GM11168 (cell line): Measurements from ENCODE around the gene GLI3.

ENCODE experiments used
- in situ Hi-C: fragments of 300-500 bp; cut with MboI; formaldehyde crosslinking; loops from one replicate; pipeline ENCODE4 v1.12.0; 2022; ENCODE audit warnings: low sequenced_read_pairs; ENCODE audit not compliant: unreplicated experiment

GLI3 gene

DNA sequence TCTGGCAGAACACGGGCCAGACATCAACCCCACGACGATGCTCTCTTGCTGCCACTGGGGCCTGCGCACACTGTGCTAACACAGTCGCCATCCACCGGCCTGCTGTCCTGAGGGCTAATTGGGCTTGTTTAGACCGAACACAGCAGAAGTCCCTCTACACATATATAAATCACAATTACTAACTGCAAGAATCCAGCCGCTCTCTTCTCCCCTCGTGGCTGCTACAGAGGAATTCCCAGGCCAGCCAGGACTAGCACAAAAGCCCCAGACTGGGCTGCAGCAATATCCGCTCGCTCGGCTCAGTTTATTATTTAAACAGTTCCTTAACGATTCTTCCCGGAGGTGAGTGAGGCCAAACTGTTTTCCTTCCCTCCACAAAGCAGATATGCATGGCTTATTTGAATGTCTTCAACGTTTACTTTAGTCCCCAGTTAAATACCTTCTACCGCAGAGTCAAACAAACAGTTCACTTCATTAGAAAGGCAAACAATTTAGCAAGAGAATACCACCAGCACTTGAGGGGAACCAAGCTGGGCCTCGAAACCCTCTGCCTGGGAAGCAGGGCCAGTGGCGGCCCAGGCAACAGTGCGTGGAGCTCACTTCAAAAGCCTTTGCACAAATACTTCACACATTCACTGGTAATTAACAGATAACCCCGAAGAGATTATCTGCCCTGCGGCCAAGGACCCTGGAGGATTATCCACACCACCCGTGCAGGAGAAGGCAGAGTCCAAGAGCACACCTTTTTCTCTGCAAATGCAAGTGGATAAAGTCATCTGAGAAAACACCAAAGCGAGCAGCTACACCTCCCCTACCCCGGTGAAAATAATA lies 145.3 kb downstream of the GLI3 start:
- in situ Hi-C loops = no loop called here

GRCh38 chr7:42090806-42091205 lies 146.2 kb downstream of the GLI3 start:
- in situ Hi-C loops = no loop called here

GRCh38 chr7:42090056-42090455 lies 147.0 kb downstream of the GLI3 start:
- in situ Hi-C loops = no loop called here

- in situ Hi-C loops = no loop called here
These were observed 149.4 kb downstream of the GLI3 start for GRCh38 chr7:42087616-42088015.

DNA sequence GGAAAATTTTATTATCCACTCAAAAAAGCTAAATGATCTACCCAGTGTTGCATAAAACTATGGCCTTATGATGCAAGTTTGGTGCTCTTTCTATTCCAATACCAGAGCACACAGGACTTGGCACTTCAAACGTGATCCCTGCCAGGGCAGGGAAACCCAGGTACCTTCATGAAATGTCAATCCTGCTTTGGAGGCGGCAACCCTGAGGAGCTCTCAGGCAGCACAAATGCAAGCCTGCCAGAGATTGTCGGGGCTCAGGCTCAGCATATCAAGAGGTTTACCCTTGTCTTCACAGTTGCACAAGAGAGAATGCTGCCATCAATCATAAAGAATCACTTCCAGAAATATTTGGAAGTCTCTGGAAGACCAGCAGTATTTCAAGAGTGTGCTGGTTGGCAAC lies 151.5 kb downstream of the GLI3 start:
- in situ Hi-C loops = no loop called here

GRCh38 chr7:42084263-42084662 lies 152.7 kb downstream of the GLI3 start:
- in situ Hi-C loops = no loop called here

DNA sequence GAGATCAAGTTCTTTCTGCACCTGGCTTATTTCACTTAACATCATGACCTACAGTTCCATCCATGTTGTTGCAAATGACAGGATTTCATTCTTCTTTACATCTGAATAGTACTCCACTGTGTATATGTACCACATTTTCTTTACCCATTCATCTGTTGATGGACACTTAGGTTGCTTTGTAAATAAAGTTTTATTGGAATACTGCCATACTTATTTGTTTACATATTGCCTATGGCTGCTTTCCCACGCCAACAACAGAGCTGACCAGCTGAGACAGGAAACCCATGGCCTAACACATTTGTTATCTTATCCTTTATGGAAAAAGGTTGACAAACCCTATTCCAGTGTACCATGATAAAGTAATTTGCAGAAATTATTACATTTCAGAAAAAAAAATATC lies 153.7 kb downstream of the GLI3 start:
- in situ Hi-C loops = no loop called here

GRCh38 chr7:42082144-42082543 lies 154.9 kb downstream of the GLI3 start:
- in situ Hi-C loops = no loop called here

- in situ Hi-C loops = no loop called here
These were observed 155.3 kb downstream of the GLI3 start for GRCh38 chr7:42081671-42082070.

DNA sequence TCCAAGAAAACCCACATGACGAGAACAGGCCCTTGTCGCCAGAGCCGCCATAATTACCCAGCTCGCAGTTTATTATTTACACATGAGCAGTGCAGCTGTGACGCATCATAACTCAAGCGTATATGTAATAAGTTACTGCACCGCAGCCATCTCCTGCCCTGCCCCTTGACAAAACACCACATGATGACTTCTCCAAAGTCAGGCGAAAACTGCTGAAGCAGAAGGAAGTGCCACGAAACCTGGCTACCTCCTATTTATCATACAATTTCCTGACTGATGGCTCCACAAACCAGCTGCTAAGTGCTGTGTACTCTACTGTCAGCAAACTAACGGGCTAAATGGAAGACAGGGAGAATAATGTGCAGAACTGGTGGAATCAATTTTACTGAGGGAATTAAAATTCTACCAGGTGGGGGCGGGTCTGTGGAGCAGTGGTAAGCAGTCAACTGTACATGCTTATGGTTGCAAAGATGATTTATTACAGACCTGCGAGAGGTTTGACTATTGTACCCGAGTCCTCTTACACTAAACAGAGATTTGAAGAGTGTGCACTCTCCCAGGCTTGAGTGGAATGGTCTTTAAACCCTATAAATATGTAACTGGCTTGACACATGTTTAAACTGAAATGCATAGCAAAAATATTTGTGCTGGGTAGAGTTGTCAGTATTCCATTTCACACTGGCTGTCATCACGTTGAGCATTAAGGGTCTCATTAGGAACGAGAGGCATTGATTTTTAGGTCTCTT lies 156.0 kb downstream of the GLI3 start:
- in situ Hi-C loops = no loop called here

DNA sequence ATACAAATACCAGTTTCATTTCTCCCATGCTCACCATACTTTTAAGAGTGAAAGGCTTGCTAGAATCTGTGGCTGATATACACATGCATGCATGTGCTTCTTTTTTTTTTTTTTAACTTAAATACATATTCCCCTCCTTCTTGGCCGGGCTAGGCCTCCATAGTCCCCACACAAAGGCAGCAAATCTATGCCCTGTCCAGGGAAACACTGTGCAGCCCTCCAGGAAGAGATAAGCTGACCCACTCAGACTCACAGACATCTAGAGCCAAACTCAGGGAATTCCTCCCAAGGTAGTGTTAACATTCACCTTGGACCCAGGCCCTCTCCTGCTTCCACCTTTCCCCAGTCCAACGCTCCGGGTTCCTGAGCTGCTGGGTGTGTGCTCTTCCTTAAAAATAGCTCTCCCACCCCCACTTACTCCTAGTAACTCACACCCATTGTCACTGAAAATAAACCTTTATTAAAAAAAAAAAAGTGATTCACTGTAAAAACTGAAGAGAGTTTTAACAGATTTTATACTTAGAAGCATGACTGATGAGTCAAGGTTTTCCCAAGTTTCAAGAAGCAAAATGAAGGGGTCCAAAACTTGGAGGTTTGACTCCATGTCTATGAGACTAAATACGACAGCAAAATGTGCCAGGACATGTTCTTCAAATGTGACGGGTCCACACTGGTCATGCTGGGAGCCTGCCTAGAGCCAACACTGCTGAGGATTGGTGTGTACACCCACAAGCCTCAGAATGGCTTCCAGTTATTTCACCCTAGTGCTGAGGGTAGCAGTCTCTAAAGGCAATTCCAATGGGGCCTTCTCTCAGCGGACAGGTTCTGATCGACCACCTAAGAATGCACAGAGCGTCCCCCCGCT lies 159.5 kb downstream of the GLI3 start:
- in situ Hi-C loops = no loop called here

GRCh38 chr7:42076870-42077269 lies 160.1 kb downstream of the GLI3 start:
- in situ Hi-C loops = no loop called here

- in situ Hi-C loops = no loop called here
These were observed 161.6 kb downstream of the GLI3 start for GRCh38 chr7:42075418-42075817.

GRCh38 chr7:42074076-42074475 lies 162.9 kb downstream of the GLI3 start:
- in situ Hi-C loops = no loop called here

DNA sequence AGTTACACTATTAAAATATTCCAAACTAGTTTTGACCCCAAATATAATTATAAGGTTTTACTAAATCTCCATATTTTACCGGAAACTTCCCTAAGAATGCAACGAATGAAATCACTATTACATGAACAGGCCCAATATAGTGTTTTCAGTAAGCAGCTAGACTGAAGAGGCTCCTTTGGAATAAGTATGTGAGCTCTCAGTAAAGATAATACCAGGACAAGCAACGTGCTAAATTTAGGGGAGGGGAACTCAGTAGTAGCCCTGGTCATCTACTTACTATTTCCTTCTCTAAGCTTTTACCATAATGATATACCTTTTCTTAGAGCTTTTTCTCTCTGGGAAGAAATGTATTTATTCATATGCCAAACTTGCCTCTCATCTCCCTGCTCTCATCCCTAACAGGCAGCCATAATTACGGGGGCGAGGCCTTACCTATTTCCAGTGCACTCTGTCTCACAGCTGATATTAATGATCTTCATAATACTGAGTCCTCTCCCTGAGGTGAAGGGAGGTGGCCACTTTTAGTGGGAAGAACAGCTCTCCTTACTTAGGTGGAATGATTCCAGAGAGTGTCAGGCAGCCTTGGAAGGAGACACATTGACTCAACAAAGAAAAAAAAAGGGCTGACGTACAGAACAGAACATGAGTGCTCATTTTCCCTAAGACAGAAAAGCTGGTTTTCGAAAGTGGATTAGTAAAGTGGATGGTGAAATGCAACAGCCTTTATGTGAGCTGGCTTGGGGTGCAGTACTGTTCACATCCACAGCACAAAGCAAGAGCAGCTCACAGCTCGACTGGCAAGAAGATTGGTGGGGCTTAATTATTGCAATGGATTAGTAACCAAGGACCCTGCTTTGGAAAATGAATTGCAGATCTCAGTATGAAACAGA lies 165.4 kb downstream of the GLI3 start:
- in situ Hi-C loops = no loop called here

DNA sequence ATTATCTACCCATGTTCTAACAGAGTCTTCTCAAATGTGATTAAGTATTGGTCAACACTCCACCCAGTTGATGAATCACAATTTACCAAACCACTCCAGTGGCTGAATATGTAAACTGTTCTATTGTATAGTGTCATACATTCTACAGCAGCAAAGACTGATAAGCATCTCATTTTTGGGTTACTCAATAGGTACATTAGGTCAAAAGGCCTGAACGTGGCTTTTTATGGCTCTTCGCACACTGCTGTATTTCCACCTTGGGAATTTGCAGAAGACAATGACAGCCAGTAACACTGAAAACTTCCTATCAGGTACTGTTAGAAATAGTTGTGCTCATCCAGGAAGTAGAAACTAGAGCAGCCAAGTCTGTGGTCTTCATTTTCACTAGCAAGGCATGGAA lies 166.9 kb downstream of the GLI3 start:
- in situ Hi-C loops = no loop called here

GRCh38 chr7:42069590-42069989 lies 167.4 kb downstream of the GLI3 start:
- in situ Hi-C loops = no loop called here

- in situ Hi-C loops = no loop called here
These were observed 168.3 kb downstream of the GLI3 start for GRCh38 chr7:42068554-42069280.

GRCh38 chr7:42065942-42066341 lies 171.1 kb downstream of the GLI3 start:
- in situ Hi-C loops = no loop called here
